HG02759 (cell line): ENCODE measurements around the gene CXCR2.
"Not testable (repeated sequence)": the region's sequence is repeated elsewhere in the genome, so short reads cannot be mapped to it uniquely, and the experiment has no call there.

Experiments used
- ATAC-seq: cut with Tn5 transposase; IDR thresholded peaks from one replicate; pipeline ENCODE4 v1.9.1; 2021; ENCODE audit warnings: mild to moderate bottlenecking, moderate library complexity; ENCODE audit not compliant: unreplicated experiment

Gene CXCR2

GRCh38 chr2:218125626-218126080 lies at the start of gene CXCR2:
Gene CXCR2 (plus strand): TSS chr2:218126028. CDS start chr2:218134802, 8,774 bp downstream.
- ATAC-seq = no peak

- no peak for ATAC-seq
Measured at GRCh38 chr2:218077464-218078216, 48.2 kb upstream of the CXCR2 start.

DNA sequence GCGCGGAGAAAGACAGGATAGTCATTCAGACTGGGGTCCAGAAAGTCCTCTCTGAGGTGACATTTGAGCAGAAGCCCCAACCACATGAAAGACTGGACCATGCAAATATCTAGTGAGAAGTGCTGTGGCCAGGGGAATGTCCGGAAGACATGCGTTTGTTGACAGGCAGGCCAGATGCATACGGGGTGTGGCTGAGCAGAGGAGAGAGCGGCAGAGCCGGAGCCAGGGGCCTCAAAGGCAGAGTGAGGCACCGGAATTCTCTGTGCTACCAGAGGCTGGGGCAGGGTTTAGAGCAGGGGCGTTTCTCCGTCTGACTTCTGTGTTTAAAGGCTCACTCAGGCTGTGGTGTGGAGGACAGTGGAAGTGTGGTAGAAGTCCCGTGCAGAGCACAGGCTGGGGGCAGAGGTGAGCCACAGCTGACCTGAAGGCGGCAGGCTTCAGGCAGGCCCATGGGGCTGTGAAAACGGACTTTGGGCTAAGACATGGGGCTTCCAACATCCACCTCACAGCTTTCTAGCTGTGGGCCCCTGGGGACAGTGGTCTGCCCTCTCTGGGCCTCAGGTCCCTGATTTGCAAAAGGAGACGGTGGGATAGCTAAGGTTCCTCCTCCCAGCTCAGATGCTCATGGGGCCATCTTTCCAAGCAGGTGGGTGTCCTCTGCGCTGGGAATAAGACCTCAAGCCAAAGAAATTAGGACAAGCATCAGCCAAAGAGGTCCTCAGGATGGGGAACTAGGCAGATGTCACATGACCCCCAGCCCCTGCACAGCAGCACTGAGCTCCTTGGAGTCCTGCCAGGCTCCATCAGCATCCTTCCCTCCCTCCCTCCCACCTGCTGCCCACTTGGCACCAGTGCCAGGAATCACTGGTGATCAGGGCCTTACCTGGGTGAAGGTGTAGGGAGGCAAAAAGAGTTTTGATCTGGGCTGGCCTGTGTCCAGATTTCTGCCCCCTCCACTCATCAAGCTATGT lies 45.6 kb upstream of the CXCR2 start:
- ATAC-seq = no peak

- peak; percentile 96 for ATAC-seq
Measured at GRCh38 chr2:218081063-218081462, 44.8 kb upstream of the CXCR2 start.

DNA sequence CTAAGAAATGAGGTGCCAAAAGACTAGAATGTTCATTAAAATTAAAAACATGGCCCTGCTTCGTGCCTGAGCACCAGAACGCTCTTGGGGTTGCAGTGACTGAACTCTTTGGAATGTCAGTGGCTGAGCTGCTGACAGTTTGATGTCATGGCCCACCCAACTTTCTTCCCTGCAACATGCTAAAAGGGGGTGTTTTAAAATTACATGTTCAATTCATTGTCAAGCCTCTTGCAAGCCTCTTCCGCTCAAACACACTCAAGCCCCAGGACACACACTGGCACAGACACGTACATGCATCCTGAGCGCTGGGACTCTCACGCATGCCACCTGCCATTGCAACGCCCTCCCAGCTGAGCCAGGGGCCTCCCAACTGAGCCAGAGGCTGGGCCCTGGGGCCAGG lies 44.1 kb upstream of the CXCR2 start:
- ATAC-seq = no peak

DNA sequence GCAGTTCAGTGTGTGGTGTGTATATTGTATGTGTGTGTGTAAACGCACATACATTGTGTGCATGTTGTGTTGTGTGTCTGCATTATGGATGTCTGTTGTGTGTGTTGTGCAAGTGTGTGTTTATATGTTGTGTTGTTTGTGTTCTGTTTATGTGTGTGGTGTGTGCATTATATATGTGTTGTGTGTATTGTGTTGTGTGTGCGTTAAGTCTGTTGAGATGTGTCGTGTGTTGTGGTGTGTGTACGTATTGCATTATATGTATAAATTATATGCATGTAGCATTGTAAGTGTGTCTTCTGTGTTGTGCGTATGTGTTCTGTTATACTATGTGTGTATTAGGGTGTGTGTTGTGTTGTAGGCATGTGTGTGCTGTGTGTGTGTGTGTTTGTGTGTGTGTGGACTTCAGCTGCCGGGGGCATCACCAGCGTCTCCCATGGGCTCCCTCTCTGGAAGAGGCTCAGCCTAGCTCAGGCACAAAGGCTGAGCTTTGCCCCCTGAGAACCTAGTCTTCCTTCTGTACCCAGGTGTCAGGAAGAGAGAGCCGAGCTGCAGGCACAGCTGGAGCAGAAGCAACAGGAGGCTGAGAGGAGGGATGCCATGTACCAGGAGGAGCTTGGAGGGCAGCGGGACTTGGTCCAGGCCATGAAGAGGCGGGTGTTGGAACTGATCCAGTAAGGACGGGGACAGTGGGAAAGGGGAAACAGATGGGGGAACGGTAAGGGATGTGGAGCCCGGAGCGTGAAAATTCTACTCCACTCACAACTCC lies 43.1 kb upstream of the CXCR2 start:
- ATAC-seq = no peak

- no peak for ATAC-seq
Measured at GRCh38 chr2:218083352-218083676, 42.5 kb upstream of the CXCR2 start.

DNA sequence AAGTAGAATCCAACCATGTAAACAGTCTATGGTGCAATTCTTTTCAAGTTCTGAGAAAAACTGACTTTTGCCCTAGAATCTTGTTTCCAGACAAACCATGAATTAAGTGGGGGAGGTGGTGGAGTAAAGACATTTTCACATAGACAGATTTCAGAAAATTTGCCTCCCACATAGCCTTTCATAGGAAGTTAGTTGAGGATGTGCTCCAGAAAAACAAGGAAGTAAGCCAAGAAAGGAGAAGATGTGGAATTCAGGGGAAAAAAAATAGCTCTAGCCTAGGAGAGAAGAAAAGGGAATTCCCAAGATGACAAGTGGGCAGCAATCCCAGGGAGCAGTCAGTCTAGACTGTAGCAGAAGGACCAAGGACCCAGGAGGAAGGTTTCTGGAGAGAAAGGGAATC lies 39.4 kb upstream of the CXCR2 start:
- no peak for ATAC-seq

DNA sequence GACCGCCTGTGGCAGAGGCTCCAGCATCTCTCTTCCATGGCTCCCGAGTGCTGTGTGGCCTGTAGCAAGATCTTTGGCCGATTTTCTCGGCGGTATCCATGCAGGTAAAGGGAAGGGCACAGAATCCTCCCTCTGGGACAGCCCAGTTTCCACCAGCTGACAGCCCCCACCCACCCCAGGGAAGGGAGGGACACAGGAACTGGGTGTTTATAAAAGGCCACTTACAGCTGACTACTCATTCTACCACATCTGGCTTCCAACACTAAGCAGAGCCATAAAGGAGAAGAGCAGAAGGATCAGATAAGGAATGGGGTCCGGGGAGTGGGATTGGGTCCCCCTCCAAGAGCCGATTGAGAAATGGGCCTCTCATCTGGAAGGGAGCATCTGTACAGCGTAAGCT lies 36.6 kb upstream of the CXCR2 start:
- ATAC-seq = no peak

DNA sequence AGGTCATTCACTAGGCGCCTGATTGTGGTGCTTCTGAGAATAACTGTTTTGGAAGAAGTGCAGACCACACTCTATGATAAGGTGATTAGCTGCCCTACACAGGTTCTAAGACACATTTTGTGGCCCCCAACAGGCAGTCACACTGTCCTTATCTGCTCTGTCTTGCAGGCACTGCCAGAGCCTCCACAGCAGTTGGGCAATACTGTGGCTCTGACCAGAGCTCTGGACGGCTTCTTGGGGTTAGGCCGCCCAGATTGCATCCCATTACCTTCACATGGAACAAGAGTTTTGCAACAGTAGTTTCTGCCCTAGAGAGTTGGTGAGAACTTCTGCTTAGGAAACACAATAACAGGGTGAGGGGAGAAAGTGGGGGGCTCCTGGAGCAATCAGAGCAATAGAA lies 34.1 kb upstream of the CXCR2 start:
- no peak for ATAC-seq

- no peak for ATAC-seq
Measured at GRCh38 chr2:218093879-218094278, 31.9 kb upstream of the CXCR2 start.

DNA sequence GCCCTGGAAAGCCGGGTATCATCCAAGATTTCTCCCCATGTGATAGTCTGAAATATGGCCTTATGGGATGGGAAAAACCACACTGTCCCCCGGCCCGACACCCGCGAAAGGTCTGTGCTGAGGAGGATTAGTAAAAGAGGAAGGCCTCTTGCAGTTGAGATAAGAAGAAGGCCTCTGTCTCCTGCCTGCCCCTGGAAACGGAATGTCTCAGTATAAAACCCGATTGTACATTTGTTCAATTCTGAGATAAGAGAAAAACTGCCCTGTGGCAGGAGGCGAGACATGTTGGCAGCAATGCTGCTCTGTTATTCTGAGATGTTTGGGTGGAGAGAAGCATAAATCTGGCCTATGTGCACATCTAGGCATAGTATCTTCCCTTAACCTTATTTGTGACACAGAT lies 30.0 kb upstream of the CXCR2 start:
- no peak for ATAC-seq

- no peak for ATAC-seq
Measured at GRCh38 chr2:218097975-218098374, 27.9 kb upstream of the CXCR2 start.

- not testable (repeated sequence) for ATAC-seq
Measured at GRCh38 chr2:218108834-218109233, 17.0 kb upstream of the CXCR2 start.

GRCh38 chr2:218121789-218122188 lies 4.0 kb upstream of the CXCR2 start:
- not testable (repeated sequence) for ATAC-seq

DNA sequence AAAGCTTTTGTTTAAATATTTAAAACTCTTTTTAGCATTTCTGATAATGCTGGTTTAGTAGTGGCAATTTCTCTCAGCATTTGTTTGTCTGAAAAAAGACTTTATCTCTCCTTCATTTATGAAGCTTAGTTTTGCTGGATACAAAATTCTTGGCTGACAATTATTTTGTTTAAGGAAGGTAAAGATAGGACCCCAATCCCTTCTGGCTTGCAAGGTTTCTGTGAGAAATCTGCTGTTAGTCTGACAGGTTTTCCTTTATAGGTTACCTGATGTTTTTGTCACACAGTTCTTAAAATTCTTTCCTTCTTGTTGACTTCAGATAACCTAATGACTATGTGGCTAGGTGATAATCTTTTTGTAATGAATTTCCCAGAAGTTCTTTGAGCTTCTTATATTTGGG lies 3.5 kb upstream of the CXCR2 start:
- not testable (repeated sequence) for ATAC-seq

- no peak for ATAC-seq
Measured at GRCh38 chr2:218123986-218124385, 1.8 kb upstream of the CXCR2 start.

DNA sequence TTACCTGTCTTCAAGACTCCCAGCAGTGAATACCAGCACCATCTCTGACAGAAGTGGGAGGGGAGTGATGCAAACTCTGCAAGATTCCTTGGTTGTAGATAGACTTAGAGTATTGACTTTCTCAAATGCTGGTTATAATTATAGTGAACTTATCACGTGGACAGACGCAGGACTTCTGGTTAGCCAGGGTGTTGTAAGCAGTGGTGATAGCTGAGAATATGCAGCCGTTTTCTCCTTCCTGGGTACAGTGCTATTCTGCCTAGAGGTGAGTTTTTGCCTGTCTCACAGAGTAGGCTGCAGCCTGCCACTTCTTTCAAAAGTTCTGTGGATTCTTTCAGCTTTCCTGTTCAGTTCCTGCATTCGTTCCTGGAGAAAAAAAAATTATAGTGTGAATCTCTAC lies 733 bp upstream of the CXCR2 start:
- ATAC-seq = no peak

DNA sequence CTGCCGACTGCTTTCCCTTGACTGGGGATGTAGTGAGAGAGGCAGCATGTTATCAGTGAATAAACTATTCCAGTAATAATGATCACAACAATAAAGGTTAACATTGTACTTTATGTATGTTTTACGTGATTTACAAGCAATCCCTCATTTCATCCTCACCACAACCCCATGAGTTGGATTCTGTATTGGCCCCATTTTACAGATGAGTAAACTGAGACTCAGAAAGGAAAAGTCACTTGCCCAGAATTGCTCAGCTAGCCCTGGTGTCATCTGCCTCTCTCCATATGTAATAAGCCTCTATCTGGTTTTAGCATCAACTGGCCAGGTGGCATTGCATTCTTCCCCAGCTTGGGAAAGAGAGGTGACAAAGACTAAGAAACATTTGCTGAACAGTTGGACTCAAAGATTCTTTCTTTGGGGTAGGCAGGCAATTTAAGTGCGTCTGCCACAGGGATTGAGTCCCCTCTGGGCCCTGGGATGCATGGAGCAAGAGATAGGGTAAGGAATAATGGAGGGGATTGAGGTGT lies 2.2 kb downstream of the CXCR2 start:
- ATAC-seq = no peak

DNA sequence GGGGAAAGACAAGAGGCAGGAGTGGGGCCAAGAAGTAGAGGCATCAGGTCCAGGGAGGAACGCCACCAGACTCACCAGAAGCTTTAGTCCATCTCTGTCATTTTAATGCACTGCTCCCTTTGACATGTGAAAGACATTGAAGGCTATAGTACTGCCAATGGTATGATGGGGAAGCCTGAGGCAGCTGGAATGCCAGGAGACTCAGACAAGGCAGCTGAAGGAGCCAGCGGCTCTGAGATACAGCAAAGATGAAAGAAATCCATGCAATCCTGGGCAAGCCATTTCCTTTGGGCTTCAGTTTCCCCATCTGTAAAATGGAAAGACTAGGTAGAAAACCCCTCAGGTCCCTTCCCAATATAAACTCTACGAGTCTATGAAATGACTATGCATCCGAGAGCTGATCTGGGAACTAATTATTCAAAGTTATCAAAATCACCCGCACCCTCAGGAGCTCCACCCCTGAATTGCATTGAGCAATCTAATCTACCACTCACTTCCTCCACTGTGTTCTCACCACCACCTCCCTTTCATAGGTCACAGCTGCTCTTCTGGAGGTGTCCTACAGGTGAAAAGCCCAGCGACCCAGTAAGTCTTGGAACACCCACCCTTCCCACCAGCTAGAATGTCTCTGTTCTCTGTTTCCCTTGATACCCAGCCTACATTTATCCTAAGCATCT lies 3.1 kb downstream of the CXCR2 start:
- no peak for ATAC-seq
